Memory B cell (primary cell): ENCODE data around the gene TRIP13.
"Not testable (repeated sequence)": the region's sequence is repeated elsewhere in the genome, so short reads cannot be mapped to it uniquely, and the experiment has no call there.

Experiments
- ATAC-seq: fragments of 150-1000 bp; cut with Tn5 transposase; 2 replicates; pipeline ENCODE4 v1.10.0; 2021; ENCODE audit warnings: low read depth, mild to moderate bottlenecking, moderate library complexity
- DNase-seq, 2 donors: peaks; one replicate each; pipeline ENCODE4 v3.0.0; 2022; ENCODE audit warnings: low spot score in 2 of 2
- H3K27ac Mint-ChIP-seq: one replicate; pipeline ENCODE4 v1.8.0; 2022; ENCODE audit warnings: mild to moderate bottlenecking, moderate library complexity, mixed read lengths
- H3K27me3 Mint-ChIP-seq: one replicate; pipeline ENCODE4 v1.8.0; 2022; ENCODE audit warnings: mixed read lengths
- H3K36me3 Mint-ChIP-seq: one replicate; pipeline ENCODE4 v1.8.0; 2022; ENCODE audit warnings: mild to moderate bottlenecking, mixed read lengths
- H3K4me1 Mint-ChIP-seq: one replicate; pipeline ENCODE4 v1.8.0; 2022; ENCODE audit warnings: mixed read lengths
- H3K4me3 Mint-ChIP-seq: one replicate; pipeline ENCODE4 v1.8.0; 2022; ENCODE audit warnings: mild to moderate bottlenecking, moderate library complexity, mixed read lengths
- H3K9me3 Mint-ChIP-seq: one replicate; pipeline ENCODE4 v1.8.0; 2022; ENCODE audit warnings: mixed read lengths

TRIP13 gene

DNA sequence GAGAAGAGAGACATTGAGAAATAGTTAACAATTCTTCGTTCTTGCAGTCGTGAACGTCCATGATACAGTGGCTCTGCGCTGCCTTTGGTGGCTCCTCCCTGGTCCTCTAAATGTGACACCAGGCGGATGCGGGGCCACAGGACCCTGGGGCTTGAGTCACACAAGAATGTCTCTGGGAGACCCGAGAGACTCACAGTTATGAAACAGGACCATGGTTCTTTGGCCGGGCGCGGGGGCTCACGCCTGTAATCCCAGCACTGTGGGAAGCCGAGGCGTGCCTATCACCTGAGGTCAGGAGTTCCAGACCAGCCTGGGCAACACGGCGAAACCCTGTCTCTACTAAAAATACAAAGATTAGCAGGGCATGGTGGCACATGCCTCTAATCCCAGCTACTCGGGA is 41.1 kb upstream of the TRIP13 start:
- no peaks in the 10 kb centered on the region for H3K9me3 Mint-ChIP-seq
- no peak for DNase-seq
- ATAC-seq = no peak
- no peak overlapping the region for H3K27ac Mint-ChIP-seq
- no peaks in the 10 kb centered on the region for H3K36me3 Mint-ChIP-seq
- H3K4me1 Mint-ChIP-seq = peaks cover 4% of the 10 kb centered on the region
- H3K27me3 Mint-ChIP-seq = peaks cover 11% of the 10 kb centered on the region
- H3K4me3 Mint-ChIP-seq = no peak overlapping the region

DNA sequence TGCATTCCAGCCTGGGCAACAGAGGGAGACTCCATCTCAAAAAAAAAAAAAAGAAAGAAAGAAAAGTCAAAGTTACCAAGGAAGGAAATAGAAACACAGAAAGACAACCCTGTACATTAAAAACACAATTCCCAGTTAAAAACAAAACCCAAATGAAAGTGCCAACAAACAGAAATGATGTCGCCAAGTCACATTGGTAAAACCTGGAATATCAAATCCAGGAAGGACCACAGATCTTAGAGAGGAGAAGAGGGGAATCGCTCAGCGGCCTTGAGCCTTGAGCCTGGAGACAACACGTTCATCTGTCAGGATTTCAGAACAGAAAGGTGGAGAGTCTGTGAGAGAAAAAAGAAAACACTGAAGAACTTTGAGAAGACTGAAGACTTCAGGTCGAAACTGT is 40.7 kb upstream of the TRIP13 start:
- Mint-ChIP-seq H3K9me3 (no peaks in the 10 kb centered on the region), H3K4me1 (no peaks in the 10 kb centered on the region), H3K27ac (no peak overlapping the region), H3K36me3 (no peaks in the 10 kb centered on the region), H3K4me3 (no peak overlapping the region), H3K27me3 (peaks cover 7% of the 10 kb centered on the region)
- DNase-seq = no peak
- ATAC-seq = no peak

DNA sequence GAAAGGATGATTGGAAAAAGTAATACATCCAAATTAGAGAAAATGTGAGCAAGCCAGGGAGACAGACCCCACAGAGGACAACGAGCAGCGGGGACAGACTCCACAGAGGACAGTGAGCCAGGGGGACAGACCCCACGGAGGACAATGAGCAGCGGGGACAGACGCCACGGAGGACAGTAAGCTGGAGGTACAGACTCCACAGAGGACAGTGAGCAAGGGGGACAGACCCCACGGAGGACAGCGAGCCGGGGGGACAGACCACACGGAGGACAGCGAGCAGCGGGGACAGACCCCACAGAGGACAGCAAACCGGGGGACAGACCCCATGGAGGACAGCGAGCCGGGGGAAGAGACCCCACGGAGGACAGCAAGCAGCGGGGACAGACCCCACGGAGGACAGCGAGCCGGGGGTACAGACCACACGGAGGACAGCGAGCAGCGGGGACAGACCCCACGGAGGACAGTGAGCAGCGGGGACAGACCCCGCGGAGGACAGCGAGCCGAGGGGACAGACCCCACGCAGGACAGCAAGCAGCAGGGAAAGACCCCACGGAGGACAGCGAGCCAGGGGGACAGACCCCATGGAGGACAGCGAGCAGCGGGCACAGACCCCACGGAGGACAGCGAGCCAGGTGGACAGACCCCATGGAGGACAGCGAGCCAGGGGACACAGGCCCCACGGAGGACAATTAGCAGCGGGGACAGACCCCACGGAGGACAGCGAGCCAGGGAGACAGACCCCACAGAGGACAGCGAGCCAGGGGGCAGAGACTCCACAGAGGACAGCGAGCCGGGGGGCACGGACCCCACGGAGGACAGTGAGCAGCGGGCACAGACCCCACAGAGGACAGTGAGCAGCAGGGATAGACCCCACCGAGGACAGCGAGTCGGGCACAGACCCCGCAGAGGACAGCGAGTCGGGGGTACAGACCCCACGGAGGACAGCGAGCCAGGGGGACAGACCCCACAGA is 40.0 kb upstream of the TRIP13 start:
- ATAC-seq (no peak), DNase-seq (no peak)
- no peaks in the 10 kb centered on the region for H3K4me1 Mint-ChIP-seq
- H3K9me3 Mint-ChIP-seq = no peaks in the 10 kb centered on the region
- no peaks in the 10 kb centered on the region for H3K36me3 Mint-ChIP-seq
- no peak overlapping the region for H3K4me3 Mint-ChIP-seq
- peaks cover 7% of the 10 kb centered on the region for H3K27me3 Mint-ChIP-seq
- H3K27ac Mint-ChIP-seq = no peak overlapping the region

DNA sequence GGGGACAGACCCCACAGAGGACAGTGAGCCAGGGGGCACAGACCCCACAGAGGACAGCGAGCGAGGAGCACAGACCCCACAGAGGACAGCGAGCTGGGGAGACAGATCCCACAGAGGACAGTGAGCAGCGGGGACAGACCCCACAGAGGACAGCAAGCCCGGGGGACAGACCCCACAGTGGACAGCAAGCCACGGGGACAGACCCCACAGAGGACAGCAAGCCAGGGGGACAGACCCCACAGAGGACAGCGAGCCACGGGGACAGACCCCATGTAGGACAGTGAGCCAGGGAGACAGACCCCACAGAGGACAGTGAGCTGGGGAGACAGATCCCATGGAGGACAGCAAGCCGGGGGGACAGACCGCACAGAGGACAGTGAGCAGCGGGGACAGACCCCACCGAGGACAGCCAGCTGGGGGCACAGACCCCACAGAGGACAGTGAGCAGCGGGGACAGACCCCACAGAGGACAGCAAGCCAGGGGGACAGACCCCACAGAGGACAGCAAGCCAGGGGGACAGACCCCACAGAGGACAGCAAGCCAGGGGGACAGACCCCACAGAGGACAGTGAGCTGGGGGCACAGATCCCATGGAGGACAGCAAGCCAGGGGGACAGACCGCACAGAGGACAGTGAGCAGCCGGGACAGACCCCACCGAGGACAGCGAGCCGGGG is 39.1 kb upstream of the TRIP13 start:
- not testable (repeated sequence) for H3K27ac Mint-ChIP-seq, H3K9me3 Mint-ChIP-seq, ATAC-seq, H3K27me3 Mint-ChIP-seq, DNase-seq, H3K36me3 Mint-ChIP-seq, H3K4me3 Mint-ChIP-seq, H3K4me1 Mint-ChIP-seq

DNA sequence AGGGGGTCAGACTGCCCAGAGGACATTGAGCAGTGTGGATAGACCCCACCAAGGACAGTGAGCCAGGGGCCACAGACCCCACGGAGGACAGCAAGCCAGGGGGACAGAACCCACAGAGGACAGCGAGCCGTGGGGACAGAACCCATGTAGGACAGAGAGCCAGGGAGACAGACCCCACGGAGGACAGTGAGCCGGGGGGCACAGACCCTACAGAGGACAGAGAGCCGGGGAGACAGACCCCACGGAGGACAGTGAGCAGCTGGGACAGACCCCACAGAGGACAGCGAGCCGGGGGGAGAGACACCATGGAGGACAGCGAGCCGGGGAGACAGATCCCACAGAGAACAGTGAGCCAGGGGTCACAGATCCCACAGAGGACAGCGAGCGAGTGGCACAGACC is 38.5 kb upstream of the TRIP13 start:
- H3K4me3 Mint-ChIP-seq = no peak overlapping the region
- H3K9me3 Mint-ChIP-seq = no peaks in the 10 kb centered on the region
- H3K27me3 Mint-ChIP-seq = peaks cover 7% of the 10 kb centered on the region
- DNase-seq = no peak
- no peak for ATAC-seq
- H3K36me3 Mint-ChIP-seq = no peaks in the 10 kb centered on the region
- no peaks in the 10 kb centered on the region for H3K4me1 Mint-ChIP-seq
- no peak overlapping the region for H3K27ac Mint-ChIP-seq

DNA sequence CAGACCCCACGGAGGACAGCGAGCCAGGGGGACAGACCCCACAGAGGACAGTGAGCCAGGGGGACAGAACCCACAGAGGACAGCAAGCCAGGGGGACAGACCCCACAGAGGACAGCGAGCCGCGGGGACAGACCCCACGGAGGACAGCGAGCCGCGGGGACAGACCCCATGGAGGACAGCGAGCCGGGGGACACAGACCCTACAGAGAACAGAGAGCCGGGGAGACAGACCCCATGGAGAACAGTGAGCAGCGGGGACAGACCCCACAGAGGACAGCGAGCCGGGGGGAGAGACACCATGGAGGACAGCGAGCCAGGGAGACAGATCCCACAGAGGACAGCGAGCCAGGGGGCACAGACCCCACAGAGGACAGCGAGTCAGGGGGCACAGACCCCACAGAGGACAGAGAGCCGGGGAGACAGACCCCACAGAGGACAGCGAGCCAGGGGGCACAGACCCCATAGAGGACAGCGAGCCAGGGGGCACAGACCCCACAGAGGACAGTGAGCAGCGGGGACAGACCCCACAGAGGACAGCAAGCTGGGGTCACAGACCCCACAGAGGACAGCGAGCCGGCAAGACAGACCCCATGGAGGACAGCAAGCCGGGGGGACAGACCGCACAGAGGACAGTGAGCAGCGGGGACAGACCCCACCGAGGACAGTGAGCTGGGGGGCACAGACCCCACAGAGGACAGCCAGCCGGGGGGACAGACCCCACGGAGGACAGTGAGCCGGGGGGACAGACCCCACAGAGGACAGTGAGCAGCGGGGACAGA is 37.5 kb upstream of the TRIP13 start:
- no peak overlapping the region for H3K27ac Mint-ChIP-seq
- no peaks in the 10 kb centered on the region for H3K9me3 Mint-ChIP-seq
- no peak for DNase-seq
- H3K36me3 Mint-ChIP-seq = no peaks in the 10 kb centered on the region
- no peak for ATAC-seq
- H3K4me1 Mint-ChIP-seq = no peaks in the 10 kb centered on the region
- no peak overlapping the region for H3K4me3 Mint-ChIP-seq
- peaks cover 7% of the 10 kb centered on the region for H3K27me3 Mint-ChIP-seq

DNA sequence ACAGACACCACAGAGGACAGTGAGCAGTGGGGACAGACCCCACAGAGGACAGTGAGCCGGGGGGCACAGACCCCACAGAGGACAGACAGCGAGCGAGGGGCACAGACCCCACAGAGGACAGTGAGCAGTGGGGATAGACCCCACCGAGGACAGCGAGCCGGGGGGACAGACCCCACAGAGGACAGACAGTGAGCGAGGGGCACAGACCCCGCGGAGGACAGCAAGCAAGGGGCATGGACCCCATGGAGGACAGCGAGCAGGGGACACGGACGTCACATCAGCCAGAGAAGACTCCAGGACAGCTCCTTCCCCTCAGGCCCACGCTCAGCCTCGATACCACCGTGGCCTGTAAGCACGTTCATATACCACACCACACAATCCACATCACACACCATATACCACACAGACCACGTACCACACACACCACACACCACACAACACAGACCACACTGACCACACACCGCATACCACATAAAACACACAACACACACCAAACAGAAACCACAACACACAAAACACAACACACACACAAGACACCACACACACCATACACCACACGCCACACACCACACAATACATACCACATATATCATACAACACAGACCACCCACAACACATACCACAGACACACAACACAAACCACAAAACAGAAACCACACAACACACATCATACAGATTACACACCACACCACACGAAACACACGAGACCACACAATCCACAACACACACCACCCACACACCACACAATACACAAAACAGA is 36.7 kb upstream of the TRIP13 start:
- peaks cover 2% of the 10 kb centered on the region for H3K36me3 Mint-ChIP-seq
- H3K27me3 Mint-ChIP-seq = peaks cover 7% of the 10 kb centered on the region
- H3K4me3 Mint-ChIP-seq = no peak overlapping the region
- no peak for DNase-seq
- no peaks in the 10 kb centered on the region for H3K9me3 Mint-ChIP-seq
- no peak overlapping the region for H3K27ac Mint-ChIP-seq
- ATAC-seq = no peak
- H3K4me1 Mint-ChIP-seq = peaks cover 3% of the 10 kb centered on the region

DNA sequence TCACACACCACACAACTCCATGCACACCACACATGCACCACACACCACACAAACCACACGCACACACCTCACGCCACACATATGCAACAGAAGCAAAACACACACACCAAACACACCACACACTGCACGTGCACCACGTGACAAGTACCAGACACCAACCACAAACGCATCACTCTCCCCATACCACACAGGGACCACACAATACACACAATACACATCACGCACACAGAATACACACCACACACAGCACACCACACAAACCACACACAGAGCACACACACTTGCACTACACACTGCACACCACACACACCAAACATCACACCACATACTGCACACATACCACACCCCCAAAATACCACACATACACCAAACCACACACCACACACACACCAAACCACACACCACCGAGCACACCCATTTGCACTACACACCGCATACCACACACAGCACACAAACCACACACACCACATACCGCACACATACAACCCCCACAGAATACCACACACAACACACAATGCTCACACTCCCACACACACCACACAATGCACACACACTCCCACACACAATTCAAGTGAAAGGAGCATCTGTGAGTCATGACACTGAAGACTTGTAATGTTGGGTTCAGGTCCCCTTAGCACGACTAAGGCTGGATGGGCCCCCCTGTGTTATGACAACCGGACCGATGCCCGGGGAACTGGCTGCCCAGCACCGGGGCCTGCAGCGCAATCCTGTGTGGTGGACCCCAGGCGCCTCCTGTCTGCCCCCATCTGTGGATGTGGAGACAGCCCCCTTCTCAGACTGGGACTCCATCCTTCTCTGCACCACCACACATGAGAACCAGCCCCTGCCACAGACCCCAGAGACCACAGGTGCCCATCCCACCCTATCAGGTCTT is 35.9 kb upstream of the TRIP13 start:
- no peak for ATAC-seq
- DNase-seq = no peak
- H3K9me3 Mint-ChIP-seq = no peaks in the 10 kb centered on the region
- H3K4me1 Mint-ChIP-seq = peaks cover 3% of the 10 kb centered on the region
- no peak overlapping the region for H3K27ac Mint-ChIP-seq
- H3K36me3 Mint-ChIP-seq = peaks cover 2% of the 10 kb centered on the region
- no peak overlapping the region for H3K4me3 Mint-ChIP-seq
- peaks cover 7% of the 10 kb centered on the region for H3K27me3 Mint-ChIP-seq

DNA sequence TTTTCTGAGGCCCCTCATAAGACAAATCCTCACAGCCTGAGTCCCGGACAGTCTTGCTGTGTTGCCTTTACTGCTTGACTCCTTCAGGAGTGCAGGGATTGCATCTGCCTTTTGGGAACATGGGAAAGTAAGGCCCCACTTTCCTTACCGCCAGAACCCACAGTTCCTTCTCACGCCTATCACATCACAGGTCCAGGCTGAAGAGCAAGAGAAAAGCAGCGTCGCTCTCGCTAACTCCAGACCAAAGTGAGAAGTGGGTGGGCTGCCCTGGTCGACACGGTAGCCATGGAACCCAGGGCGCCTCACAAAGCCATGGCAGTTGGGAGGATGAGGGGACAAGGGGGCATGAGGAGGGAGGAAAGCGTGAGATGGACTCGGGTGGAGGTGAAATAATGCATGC is 34.0 kb upstream of the TRIP13 start:
- Mint-ChIP-seq H3K27ac (no peak overlapping the region), H3K4me3 (no peak overlapping the region)
- ATAC-seq = no peak

DNA sequence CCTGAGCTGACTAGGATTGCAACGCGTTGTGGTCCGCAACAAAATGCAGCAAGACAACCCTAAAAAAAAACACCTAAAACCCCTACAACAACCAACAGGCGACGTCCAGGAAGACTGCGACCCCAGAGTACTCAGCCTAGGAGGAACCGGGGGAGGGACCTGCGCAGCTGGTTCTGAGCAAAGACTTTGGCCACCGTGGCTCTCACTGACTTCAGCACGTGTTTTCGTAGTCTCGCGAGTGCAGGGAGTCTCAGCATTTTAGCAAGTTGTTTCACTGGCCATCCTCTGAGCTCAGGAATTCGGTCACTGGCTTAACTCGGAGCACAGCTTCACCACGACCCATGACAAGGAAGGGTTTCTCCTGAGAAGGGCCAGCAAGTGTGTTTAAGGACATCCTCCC is 33.3 kb upstream of the TRIP13 start:
- H3K27me3 Mint-ChIP-seq = no peaks in the 10 kb centered on the region
- H3K4me1 Mint-ChIP-seq = peaks cover 3% of the 10 kb centered on the region
- no peak overlapping the region for H3K27ac Mint-ChIP-seq
- H3K4me3 Mint-ChIP-seq = no peak overlapping the region
- H3K36me3 Mint-ChIP-seq = peaks cover 10% of the 10 kb centered on the region
- no peaks in the 10 kb centered on the region for H3K9me3 Mint-ChIP-seq
- ATAC-seq = no peak
- DNase-seq = no peak

More for the DNA sequence above, 34.0 kb upstream of the TRIP13 start:
- Mint-ChIP-seq H3K4me1 (peaks cover 3% of the 10 kb centered on the region), H3K27me3 (no peaks in the 10 kb centered on the region), H3K36me3 (peaks cover 6% of the 10 kb centered on the region), H3K9me3 (no peaks in the 10 kb centered on the region)
- DNase-seq = no peak

DNA sequence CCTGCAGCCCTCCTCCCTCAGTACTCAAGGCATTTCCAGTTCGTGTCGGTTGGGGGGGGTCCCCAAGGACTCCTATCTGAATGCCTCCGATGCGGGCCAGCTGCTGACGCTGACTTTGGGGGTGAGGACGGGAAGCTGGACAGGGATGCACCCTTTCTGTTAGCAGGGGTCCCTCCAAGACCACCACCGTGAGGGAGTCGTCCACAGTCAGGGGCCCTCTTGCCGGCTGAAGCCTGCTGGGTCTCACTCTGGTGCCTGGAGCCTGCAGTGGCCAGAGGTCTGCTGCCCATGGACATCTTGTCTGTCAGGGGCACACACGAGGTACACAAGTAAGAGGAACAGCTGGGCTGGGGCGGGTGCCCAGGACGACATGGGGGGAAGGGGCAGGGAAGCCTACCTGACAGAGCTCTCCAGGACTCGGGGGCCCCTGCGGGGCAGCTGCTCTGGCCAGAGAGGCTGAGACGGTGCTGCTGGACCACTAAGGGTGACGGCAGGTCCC is 32.8 kb upstream of the TRIP13 start:
- ATAC-seq = no peak
- Mint-ChIP-seq H3K4me1 (peaks cover 3% of the 10 kb centered on the region), H3K9me3 (no peaks in the 10 kb centered on the region), H3K27ac (no peak overlapping the region), H3K36me3 (peaks cover 10% of the 10 kb centered on the region), H3K27me3 (no peaks in the 10 kb centered on the region), H3K4me3 (no peak overlapping the region)
- DNase-seq = no peak

DNA sequence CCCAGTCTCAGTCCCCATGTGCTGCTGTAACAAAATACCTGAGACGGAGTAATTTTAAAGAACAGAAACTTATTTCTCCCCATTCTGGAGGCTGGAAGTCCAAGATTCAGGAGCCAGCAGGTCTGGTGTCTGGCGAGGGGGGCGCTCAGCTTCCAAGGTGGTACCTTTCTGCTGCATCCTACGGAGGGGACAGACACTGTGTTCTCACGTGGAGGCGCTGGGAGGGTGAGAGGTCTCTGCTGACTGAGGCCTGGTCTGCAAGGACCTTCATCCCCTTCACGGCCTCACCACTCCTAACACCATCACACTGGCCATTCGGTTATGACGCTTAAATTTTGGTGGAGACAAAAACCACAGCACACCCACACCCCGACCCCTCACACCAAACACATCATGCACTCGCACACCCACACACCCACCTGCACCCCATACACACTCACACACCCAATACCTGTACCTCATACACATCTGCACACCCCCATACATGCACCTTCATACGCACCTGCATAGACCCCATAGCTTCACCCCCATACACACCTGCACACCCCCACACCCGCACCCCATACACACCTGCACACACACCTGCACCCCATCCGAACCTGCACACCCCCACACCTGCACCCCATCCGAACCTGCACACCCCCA is 32.1 kb upstream of the TRIP13 start:
- H3K36me3 Mint-ChIP-seq = peaks cover 13% of the 10 kb centered on the region
- ATAC-seq = no peak

More for the DNA sequence above, 32.1 kb upstream of the TRIP13 start:
- H3K27me3 Mint-ChIP-seq = no peaks in the 10 kb centered on the region
- no peak overlapping the region for H3K27ac Mint-ChIP-seq
- H3K4me3 Mint-ChIP-seq = no peak overlapping the region
- DNase-seq = no peak
- no peaks in the 10 kb centered on the region for H3K9me3 Mint-ChIP-seq
- H3K4me1 Mint-ChIP-seq = peaks cover 3% of the 10 kb centered on the region
